NCI-H526 (cell line): Measurements from ENCODE around the gene CELF1.

Experiments
- DNase-seq, 2 experiments: peaks; one replicate each; lab custom pipeline; 2025; lab: John Stamatoyannopoulos, UW

CELF1 gene

DNA sequence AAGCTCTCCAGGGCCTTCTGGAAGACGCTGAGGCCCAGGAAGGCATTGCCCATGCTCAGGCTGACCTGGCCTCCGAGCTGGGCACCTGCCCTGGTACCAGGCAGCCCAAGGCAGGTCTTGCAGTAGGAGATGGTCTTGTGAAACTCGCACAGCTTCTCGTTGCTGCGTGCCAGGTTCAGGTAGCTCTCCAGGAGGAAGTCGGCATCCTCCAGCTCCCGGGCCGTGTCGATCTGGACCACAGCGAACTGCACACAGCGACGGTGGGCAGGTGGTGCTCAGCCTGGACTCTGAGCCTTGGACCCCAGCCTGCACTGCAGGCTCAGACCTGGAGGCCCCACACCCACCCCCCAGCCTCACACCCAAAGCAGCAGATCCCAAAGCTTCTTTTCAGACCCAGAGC, 105.0 kb downstream of the CELF1 start:
- DNase-seq, result no peak

DNA sequence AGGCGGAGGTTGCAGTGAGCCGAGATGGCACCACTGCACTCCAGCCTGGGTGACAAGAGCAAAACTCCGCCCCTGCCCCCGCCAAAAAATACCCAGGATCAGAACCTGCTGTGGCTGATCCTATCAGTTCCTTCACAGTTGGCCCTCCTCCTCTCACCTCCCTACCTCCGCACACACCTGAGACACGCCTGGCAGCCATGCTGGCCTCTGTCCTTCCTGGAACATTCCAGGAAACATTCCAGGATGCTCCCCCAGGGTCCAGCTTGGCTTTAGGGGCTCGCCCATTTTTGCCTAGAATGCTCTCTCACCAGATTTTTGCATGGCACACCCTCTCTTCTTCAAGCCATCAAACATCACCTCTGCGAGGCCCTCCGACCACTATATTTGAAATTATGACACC, 106.1 kb downstream of the CELF1 start:
- no peak for DNase-seq

DNA sequence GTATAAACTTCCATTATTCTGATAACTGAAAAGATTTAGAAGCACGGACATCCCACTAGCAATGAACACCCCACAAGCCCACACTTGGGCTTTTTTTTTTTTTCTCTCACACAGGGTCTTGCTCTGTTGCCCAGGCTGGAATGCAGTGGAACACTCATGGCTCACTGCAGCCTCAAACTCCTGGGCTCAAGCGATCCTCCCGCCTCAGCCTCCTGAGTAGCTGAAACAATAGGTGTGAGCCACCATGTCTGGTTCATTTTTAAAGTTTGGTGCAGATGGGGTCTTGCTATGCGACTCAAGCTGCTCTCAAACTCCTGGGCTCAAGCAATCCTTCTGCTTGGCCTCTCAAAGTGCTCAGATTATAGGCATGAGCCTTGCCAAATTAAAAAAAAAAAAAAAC, 107.1 kb downstream of the CELF1 start:
- no peak for DNase-seq

- DNase-seq, result no peak
These were observed 109.1 kb downstream of the CELF1 start for GRCh38 chr11:47443817-47444216.

DNA sequence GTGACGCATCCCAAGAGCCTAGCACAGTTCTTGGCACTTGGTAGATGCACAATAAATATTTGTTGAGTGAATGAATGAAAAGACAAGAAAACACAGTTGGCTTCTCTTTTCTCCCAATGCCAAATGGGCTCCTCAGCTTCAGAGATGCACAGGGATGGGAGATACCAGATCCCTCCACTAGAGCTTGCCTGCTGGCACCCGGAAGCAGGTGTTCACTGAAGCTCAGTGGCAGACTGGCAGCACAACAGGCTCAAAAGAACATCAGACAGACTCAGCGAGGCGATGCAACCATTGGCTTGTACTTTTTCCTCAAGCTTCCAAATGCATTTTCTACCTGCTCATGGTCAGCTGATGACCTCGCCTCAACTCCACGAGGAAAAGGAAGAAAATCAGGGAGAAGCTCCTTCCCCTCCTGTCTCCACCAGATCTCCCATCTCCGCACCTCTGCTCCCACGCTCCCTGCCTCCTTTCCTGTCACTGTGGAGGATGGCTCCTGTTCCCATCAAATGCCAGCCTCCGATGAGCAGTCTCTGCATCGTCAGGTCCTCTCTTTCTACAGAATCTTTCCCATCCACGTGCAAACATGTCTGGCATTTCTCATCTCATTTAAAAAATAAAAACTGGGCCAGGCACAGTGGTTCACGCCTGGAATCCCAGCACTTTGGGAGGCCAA, 109.8 kb downstream of the CELF1 start:
- peak; percentile 45 to 75 for DNase-seq

- no peak for DNase-seq
These were observed 110.4 kb downstream of the CELF1 start for GRCh38 chr11:47442514-47442913.

- DNase-seq, result no peak
These were observed 111.5 kb downstream of the CELF1 start for GRCh38 chr11:47441421-47441820.

DNA sequence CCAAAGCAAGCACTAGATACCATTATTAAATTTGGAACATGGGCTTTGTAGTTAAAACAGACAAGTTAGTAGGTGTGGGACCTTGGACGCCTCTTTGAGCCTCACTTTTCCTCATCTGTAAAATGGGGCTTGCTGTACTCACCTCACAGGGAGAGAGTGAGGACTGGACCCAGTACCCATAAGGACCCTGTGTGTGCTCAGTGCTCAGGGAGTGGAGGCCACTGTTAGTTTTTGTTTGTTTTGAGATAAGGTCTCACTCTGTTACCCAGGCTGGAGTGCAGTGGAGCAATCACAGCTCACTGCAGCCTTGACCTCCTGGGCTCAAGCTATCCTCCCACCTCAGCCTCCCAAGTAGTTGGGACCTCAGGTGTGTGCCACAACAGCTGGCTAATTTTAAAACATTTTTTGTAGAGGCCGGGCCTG, 112.9 kb downstream of the CELF1 start:
- no peak for DNase-seq

GRCh38 chr11:47438721-47439120, 114.2 kb downstream of the CELF1 start:
- DNase-seq, result no peak

DNA sequence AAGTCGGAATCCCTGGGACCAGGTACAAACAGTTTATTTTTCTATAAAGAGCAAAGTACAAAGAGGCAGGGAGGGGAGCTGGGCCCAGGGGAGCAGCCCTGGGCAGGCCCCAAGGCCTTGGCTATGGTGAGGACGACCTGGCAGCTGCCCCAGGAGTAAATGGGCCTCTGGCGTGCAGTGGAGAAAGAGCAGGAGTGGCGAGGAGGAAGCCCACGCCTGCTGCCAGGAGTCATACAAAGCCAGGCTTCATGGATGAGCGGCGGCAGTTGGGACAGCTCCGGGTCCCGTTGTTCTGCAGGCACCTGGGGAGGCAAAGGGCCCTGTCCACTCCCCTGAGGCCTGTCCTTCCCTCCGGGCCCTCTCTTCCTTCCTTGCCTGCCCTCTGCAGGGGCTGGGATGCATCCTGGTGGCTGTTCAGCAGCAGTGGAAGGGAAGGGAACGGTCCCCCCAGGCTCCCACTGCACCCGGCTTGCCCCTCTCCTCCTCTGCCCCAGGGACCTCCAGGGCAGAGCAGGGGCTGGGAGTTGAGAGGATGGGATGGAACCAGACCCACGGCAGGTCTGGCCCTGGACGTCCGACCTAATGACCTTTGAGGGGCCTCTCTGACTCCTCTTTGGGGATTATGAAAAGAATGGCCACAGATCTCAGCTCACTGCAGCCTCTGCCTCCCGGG, 115.0 kb downstream of the CELF1 start:
- peak in 1 of 2 experiments; percentile 32 for DNase-seq

GRCh38 chr11:47437218-47437745, 115.7 kb downstream of the CELF1 start:
- no peak for DNase-seq

GRCh38 chr11:47436726-47437125, 116.2 kb downstream of the CELF1 start:
- DNase-seq, result no peak

DNA sequence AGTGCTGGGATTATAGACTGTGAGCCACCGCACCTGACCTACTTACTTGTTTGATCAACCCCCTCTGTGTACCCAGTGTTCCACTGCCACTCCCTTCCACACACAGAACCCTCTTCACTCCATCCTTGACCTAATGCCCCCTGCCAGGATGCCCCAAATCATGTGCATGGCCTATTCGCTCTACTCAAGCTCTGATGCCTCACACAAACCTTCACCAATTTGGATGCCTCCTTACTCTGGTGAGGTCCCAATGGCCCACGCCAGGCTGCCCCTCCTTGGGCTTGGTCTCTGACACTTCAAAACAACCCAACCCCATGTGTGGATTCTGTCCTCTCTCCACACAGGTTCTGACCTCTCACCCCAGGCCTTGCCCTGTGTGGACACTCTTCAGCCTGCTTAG, 117.2 kb downstream of the CELF1 start:
- DNase-seq, result no peak

DNA sequence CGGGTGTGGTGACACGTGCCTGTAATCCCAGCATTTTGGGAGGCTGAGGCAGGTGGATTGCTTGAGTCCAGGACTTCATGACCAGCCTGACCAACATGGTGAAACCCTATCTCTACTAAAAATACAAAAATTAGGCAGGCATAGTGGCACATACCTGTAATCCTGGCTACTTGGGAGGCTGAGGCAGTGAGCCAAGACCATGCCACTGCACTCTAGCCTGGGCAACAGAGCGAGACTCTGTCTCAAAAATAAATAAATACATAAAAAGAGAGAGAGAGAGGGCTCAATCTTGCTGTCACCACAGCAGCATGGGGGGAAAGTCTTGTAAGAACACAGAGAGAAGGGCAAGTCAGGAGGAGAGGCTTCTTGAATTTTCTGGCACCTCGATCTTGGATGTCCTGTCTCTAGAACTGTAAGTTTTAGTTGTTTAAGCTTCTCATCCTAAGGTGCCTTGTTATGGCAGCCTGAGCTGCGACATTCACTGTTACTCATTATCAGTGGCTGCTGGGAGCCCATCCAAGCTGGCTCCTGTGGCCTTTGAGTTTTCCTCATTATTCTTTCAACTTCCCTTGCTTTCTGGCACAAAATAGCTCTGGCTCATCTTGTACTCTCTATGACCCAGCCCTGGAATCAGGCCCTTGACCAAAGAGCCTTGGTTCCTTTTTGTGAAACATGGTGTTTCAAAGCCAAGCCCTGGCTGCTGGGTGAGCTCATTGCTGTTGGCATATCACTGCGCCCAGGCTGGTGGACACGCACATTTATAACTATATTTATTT, 118.7 kb downstream of the CELF1 start:
- DNase-seq, result no peak

DNA sequence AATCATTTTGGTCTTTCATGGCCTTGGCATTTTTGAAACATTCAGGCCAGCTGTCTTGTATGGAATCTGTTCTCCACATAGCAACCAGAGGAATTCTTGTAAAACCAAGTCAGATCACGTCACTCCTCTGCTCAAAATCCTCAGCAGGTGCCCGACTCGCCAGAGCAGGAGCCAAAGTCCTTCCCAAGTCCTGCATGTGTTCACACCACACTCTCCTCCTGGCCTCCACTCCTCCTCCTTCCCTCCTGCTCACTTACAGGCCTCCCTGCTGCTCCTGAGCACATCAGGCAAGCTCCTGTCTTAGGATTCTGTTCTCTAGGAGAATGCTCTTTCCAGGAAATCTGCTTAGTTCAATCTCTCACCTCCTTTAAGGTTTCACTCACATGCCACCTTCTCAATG, 119.8 kb downstream of the CELF1 start:
- DNase-seq, result no peak

GRCh38 chr11:47431356-47432083, 121.4 kb downstream of the CELF1 start:
- no peak for DNase-seq

GRCh38 chr11:47430524-47430923, 122.4 kb downstream of the CELF1 start:
- DNase-seq, result no peak

DNA sequence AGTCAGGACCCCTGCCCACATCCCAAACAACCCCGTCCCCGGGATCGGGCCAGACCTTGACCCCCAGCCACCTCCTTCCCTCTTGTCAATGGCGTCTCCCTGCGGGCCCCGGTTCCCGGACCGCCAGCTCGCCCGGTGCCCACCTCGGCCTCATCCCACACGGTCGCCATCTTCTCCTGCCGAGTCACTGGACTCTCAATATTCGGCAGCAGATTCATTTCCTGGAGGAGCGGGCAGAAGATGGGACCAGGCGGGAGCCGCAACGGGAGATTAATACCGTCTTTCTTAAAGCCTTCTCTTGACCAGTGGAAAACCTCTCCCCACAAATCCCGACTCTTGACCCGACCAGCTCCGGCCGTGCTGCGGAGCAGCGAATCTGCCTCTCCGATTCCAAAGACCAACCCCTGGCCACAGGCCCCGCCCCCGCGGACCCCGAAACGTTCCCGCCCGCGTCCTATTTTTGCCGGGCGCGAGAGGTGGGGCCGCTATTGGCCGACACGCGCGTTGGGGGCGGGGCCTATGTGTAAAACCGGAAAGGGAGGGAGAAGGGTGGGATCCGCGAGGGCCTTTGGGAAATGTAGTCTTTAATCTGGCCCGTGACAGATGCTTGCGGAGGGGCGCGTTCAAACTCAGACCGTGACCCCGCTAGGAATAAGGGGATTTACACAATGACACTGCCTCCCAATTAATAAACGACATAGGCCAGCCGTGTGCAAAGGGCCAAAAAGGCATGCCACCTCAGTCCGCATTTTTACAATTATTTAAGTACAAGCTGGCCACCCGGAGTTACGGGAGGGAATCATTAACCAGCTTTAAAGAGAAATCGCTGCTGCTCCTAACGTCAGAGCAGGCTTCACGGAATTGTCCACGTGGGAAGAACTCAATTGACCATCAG, 126.6 kb downstream of the CELF1 start, which contains the start of gene PSMC3:
Gene PSMC3, minus strand, starts transcription at position 378 of the 895 bp plus-strand sequence. Its CDS starts 160 bp downstream, at position 218.
- peak; percentile 95 to 100 for DNase-seq

DNA sequence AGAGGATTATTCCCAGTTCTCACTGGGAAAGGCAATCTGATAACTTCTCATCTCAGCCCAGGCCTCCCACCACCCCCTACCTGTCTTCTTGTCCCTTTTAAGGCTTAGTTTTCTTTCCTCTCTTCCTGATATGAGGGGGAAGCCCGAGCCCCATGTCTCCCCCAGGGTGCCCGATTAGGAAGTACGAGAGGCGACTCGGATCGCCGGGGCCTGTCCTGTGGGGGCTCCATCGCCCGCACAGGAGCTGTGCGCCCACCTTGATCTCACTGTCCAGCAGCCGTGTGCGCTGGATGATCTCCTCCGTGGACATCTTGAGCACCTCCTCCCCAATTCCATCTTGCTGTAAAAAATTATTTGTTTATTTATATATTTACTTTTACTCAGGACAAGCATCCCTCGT, 127.3 kb downstream of the CELF1 start:
- no peak for DNase-seq

- no peak for DNase-seq
These were observed 134.3 kb downstream of the CELF1 start for GRCh38 chr11:47418454-47419259.
